RWPE1 (cell line): ENCODE measurements around the gene GLI3.

Experiments used
- CTCF ChIA-PET: fragments of 350-600 bp; sonication (Branson Sonifier 250); formaldehyde crosslinking; extraction: SDS; loops from one replicate; lab custom pipeline; 2021; lab: Yijun Ruan, JAX
- POLR2A ChIA-PET: fragments of 400-600 bp; formaldehyde crosslinking; extraction: SDS; loops from one replicate; lab custom pipeline; 2020; ENCODE audit warnings: antibody characterized with exemption; ENCODE audit not compliant: low non-redundant PET; lab: Yijun Ruan, JAX
- DNase-seq: peaks from one replicate; pipeline ENCODE4 v3.0.0; 2012; ENCODE audit warnings: low spot score
- H3K27ac ChIP-seq: fragments of 450-650 bp; 2 replicates; pipeline ENCODE4 v1.5.1; 2017
- TF ChIP-seq, protein P1 (sequence below): fragments of 450-650 bp; conservative IDR thresholded peaks from 2 replicates; pipeline ENCODE4 v1.5.1; 2017; ENCODE audit warnings: low read depth, mild to moderate bottlenecking

GLI3 gene

GRCh38 chr7:42203336-42203735 is 33.7 kb downstream of the GLI3 start:
- no peak for DNase-seq
- TF ChIP-seq, protein P1, sequence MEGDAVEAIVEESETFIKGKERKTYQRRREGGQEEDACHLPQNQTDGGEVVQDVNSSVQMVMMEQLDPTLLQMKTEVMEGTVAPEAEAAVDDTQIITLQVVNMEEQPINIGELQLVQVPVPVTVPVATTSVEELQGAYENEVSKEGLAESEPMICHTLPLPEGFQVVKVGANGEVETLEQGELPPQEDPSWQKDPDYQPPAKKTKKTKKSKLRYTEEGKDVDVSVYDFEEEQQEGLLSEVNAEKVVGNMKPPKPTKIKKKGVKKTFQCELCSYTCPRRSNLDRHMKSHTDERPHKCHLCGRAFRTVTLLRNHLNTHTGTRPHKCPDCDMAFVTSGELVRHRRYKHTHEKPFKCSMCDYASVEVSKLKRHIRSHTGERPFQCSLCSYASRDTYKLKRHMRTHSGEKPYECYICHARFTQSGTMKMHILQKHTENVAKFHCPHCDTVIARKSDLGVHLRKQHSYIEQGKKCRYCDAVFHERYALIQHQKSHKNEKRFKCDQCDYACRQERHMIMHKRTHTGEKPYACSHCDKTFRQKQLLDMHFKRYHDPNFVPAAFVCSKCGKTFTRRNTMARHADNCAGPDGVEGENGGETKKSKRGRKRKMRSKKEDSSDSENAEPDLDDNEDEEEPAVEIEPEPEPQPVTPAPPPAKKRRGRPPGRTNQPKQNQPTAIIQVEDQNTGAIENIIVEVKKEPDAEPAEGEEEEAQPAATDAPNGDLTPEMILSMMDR = no peak
- H3K27ac ChIP-seq = no peak overlapping the region
- ChIA-PET POLR2A (no interaction called here), CTCF (interaction anchor here (0.6 kb wide), 1 partner anchor 34 kb away, joined by 3 read pairs; no protein-coding TSS in a partner anchor)

DNA sequence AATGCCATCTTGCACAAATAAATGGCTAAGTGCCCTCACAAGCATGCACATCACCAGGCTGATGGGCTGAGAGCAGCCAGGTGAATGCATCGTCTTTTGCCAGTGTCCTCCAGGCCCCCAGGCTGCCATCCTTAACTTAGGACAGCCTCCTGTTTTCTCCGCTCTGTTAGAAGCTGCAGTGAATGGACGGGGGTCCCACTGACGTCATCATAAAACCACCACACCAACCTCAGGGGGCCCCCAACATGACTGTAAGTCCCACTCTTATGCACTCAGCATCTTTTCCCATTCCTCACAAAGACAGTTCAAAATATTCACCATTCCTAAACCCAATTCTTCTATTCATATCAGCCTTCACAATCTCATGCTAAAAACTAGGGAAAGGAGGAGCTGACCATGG is 34.4 kb downstream of the GLI3 start:
- POLR2A ChIA-PET = no interaction called here
- TF ChIP-seq, protein P1 = no peak

DNA sequence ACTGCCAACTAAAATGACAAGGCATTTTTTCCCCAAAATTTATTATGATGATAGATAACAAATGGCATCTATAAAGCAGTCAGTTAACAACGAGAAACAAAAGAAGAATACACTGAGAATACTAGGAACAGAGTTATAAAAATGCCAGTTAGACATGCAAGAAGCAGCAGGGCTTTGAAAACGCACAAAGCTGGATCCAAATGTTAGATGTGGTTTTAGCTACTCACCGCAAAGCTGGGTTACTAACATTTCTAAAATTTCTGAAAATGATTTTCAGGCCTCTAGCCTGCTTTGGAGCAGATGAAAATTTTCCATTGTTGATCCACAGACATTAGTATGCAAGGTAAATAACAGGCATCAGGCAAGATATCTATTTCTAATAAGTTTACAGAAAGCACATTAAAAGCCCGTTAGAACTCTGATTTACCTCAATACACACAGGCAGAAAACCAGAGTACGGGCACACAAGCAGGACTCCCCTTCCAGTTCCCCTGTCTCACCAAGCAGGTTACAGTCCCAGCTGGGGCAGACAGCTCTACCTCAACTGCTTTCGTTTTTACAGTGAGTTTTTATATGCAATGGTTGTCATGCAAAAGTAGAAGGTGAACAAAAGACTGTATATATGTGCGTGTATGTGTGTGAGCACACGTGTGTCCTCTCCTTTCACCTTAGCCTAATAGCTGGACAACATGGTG is 37.9 kb downstream of the GLI3 start:
- DNase-seq = no peak
- TF ChIP-seq, protein P1 = no peak
- POLR2A ChIA-PET = no interaction called here
- CTCF ChIA-PET = interaction anchor here (0.6 kb wide), 1 partner anchor 127 kb away, joined by 3 read pairs; no protein-coding TSS in a partner anchor
- peak overlapping the region; percentile 49 for H3K27ac ChIP-seq

More for the DNA sequence above, 34.4 kb downstream of the GLI3 start:
- CTCF ChIA-PET = interaction anchor here (0.6 kb wide), 1 partner anchor 33 kb away, joined by 3 read pairs; no protein-coding TSS in a partner anchor
- no peak overlapping the region for H3K27ac ChIP-seq
- DNase-seq = no peak

DNA sequence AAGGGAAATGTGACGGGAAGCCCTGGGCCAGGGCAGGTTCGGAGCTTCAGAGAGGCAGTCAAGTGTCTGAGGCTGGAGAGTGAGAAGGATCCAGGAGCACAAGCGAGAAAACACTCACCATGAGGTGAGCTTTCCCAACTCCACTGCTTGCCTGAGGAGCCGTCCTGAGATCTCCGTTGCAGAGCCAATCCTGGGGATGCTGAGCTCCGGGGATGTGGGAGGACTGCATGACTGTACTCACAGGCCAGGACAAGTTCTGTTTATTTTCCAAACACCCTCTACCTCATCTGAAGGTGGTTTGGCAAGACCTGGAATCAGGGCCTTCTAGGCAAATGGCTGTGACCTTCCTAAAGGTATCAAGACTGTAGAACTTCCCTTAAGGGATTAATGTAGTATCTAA is 38.7 kb downstream of the GLI3 start:
- POLR2A ChIA-PET = no interaction called here
- peak overlapping the region; percentile 81 for H3K27ac ChIP-seq
- TF ChIP-seq, protein P1 = no peak
- CTCF ChIA-PET = interaction anchor here (0.6 kb wide), 2 partner anchors 126 to 1256 kb away, joined by 3 read pairs; no protein-coding TSS in a partner anchor
- peak; percentile 93 for DNase-seq

DNA sequence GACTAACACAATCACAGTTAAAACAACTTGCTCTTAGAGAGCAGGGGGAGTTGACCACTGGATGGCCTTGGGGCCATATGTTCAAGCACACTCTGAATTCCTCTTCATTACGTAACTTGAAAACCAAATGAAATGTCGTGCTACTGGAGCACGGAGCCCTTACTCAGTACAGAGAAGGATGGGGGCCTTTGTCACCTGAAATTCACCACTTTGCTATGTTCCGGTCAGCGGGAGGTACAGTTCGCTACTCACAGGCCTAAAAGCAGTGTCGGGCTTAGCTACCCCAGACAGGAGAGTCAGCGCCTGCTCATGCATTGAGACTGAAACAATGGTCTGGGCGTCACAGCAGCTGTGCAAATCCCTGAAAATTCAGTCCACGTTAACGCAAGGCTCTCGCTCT is 39.6 kb downstream of the GLI3 start:
- H3K27ac ChIP-seq = peak overlapping the region; percentile 81
- POLR2A ChIA-PET = no interaction called here
- TF ChIP-seq, protein P1 = no peak
- CTCF ChIA-PET = interaction anchor here (0.8 kb wide), 1 partner anchor 10 kb away, joined by 3 read pairs; no protein-coding TSS in a partner anchor
- no peak for DNase-seq

DNA sequence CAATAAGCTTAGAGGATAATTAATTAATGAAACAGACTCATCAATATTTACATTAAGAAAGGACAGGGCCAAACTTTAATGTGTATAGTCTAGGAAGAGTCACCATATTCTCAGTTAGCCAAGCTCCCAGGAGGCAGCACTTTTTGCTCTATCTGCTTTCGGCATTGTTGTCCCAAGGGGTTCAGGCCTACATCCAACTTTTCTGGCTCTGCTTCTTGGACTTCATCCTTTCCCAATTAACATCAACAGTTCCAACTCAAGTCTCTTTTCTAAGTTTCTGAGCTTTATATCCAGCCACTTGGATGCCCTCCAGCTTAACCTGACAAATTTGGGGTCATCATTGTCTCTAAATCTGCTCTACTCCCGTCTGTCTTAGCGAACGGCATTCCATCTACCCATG is 42.8 kb downstream of the GLI3 start:
- H3K27ac ChIP-seq = no peak overlapping the region
- POLR2A ChIA-PET = no interaction called here
- TF ChIP-seq, protein P1 = no peak
- CTCF ChIA-PET = no interaction called here
- no peak for DNase-seq
